ENCODE measurements around the gene EDNRA.
"Not testable (repeated sequence)": the region's sequence is repeated elsewhere in the genome, so short reads cannot be mapped to it uniquely, and the experiment has no call there.

Gene EDNRA

GRCh38 chr4:147480891-147481576 is at the start of gene EDNRA:
TSS of gene EDNRA (plus strand) at chr4:147481097. CDS start at chr4:147485682, 4,585 bp downstream.
- DNase-seq (ENCODE audit: low read depth) = no peak

- not testable (repeated sequence) for DNase-seq (ENCODE audit: low read depth)
These were observed 46.5 kb upstream of the EDNRA start for GRCh38 chr4:147434370-147434769.

GRCh38 chr4:147440442-147440841 is 40.5 kb upstream of the EDNRA start:
- no peak for DNase-seq (ENCODE audit: low read depth)

GRCh38 chr4:147447786-147448185 is 33.1 kb upstream of the EDNRA start:
- DNase-seq (ENCODE audit: low read depth) = no peak

GRCh38 chr4:147453561-147454141 is 27.2 kb upstream of the EDNRA start:
- DNase-seq (ENCODE audit: low read depth) = no peak

GRCh38 chr4:147456706-147457105 is 24.2 kb upstream of the EDNRA start:
- no peak for DNase-seq (ENCODE audit: low read depth)

GRCh38 chr4:147461161-147461560 is 19.7 kb upstream of the EDNRA start:
- DNase-seq (ENCODE audit: low read depth) = no peak

GRCh38 chr4:147463065-147463464 is 17.8 kb upstream of the EDNRA start:
- no peak for DNase-seq (ENCODE audit: low read depth)

- no peak for DNase-seq (ENCODE audit: low read depth)
These were observed 15.4 kb upstream of the EDNRA start for GRCh38 chr4:147465461-147465860.

GRCh38 chr4:147477439-147477838 is 3.5 kb upstream of the EDNRA start:
- no peak for DNase-seq (ENCODE audit: low read depth)

- no peak for DNase-seq (ENCODE audit: low read depth)
These were observed 1.5 kb upstream of the EDNRA start for GRCh38 chr4:147479376-147479775.

GRCh38 chr4:147479786-147480185 is 1.1 kb upstream of the EDNRA start:
- DNase-seq (ENCODE audit: low read depth) = no peak

- DNase-seq (ENCODE audit: low read depth) = no peak
These were observed 401 bp upstream of the EDNRA start for GRCh38 chr4:147480502-147480890.

- DNase-seq (ENCODE audit: low read depth) = no peak
These were observed 746 bp downstream of the EDNRA start for GRCh38 chr4:147481577-147482109.

GRCh38 chr4:147482281-147482680 is 1.4 kb downstream of the EDNRA start:
- DNase-seq (ENCODE audit: low read depth) = no peak

GRCh38 chr4:147485167-147485566 is 4.3 kb downstream of the EDNRA start:
- DNase-seq (ENCODE audit: low read depth) = no peak

GRCh38 chr4:147487616-147488015 is 6.7 kb downstream of the EDNRA start:
- no peak for DNase-seq (ENCODE audit: low read depth)

- no peak for DNase-seq (ENCODE audit: low read depth)
These were observed 7.7 kb downstream of the EDNRA start for GRCh38 chr4:147488556-147488955.

GRCh38 chr4:147491086-147491485 is 10.2 kb downstream of the EDNRA start:
- no peak for DNase-seq (ENCODE audit: low read depth)

GRCh38 chr4:147492306-147492705 is 11.4 kb downstream of the EDNRA start:
- DNase-seq (ENCODE audit: low read depth) = no peak

GRCh38 chr4:147492761-147493160 is 11.9 kb downstream of the EDNRA start:
- no peak for DNase-seq (ENCODE audit: low read depth)

GRCh38 chr4:147493307-147493706 is 12.4 kb downstream of the EDNRA start:
- no peak for DNase-seq (ENCODE audit: low read depth)

GRCh38 chr4:147494301-147494700 is 13.4 kb downstream of the EDNRA start:
- no peak for DNase-seq (ENCODE audit: low read depth)

- DNase-seq (ENCODE audit: low read depth) = no peak
These were observed 15.6 kb downstream of the EDNRA start for GRCh38 chr4:147496500-147496899.

Measured in stimulated activated CD4-positive, alpha-beta T cell treated with anti-CD3 and anti-CD28 coated beads, Interleukin-2, amount 100 ng/mL, for 4 hours (primary cell).